Measurements from ENCODE around the gene ALG12.
"Not testable (repeated sequence)": the region's sequence is repeated elsewhere in the genome, so short reads cannot be mapped to it uniquely, and the experiment has no call there.

Gene ALG12

DNA sequence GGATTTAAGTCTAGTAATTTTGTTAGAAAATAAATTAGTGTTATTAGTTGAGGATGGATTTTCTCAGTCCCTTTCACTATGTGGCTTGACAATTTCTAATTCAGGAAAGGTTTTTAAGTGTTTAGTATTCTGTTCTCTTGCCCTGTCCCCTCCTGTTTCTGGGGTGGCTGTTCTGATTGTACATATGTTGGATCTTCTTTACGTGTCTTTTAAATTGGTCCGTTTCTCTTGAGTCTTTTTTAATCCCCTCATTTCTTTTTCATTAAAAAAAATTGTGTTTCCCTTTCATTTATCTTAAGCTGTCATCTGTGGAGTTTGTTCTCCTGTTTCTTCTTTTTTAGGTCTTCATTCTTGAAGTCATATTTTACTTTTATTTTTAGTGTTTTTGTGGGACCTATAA is 52.1 kb downstream of the ALG12 start:
- DNase-seq (ENCODE audit: low spot score) = no peak

DNA sequence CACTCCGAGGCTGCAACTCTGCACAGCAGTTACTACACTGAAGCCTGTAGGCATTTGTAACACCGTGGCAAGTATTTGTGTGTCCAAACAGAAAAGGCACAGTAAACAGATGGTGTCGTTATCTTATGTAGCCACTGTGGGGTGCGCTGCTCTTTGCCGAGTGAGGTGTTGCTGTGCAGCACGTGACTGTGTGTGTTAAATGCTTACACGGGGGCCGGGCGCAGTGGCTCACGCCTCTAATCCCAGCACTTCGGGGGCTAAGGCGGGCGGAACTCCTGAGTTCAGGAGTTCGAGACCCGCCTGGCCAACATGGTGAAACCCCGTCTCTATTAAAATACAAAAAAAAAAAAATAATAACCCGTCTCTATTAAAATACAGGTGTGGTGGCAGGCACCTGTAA is 53.1 kb downstream of the ALG12 start:
- DNase-seq (ENCODE audit: low spot score) = no peak

DNA sequence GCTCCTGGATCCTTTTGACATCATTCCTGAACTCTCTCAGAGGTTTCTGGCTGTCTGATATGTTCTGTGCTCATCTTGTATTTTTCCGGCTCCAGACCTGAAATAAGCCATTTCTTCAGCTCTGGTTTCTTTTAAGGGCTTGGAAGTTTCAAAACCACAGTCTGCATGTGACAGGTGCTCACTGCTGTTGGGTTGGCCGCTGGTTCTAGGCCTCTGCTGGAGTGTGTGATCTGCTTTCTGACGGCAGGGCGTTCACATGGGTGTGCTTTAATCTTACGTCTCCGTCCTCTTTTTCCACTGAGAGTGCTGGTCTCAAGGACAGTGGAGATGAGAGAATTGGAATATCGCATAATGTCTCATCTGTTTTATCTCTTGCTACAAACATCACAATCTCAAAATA is 54.3 kb downstream of the ALG12 start:
- DNase-seq (ENCODE audit: low spot score) = no peak

DNA sequence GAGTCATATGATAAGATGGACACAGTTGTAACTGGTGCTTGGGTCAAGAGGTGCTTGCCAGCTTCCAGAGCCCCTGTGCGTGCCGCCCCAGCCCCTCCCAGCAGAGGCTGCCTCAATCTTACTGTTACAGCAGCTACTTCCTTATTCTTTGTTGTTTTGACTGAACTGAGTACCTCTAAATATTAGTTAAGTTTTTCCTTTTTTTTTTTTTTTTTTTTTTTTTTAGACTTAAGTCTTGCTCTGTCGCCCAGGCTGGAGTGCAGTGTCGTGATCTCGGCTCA is 55.8 kb downstream of the ALG12 start:
- no peak for DNase-seq (ENCODE audit: low spot score)

DNA sequence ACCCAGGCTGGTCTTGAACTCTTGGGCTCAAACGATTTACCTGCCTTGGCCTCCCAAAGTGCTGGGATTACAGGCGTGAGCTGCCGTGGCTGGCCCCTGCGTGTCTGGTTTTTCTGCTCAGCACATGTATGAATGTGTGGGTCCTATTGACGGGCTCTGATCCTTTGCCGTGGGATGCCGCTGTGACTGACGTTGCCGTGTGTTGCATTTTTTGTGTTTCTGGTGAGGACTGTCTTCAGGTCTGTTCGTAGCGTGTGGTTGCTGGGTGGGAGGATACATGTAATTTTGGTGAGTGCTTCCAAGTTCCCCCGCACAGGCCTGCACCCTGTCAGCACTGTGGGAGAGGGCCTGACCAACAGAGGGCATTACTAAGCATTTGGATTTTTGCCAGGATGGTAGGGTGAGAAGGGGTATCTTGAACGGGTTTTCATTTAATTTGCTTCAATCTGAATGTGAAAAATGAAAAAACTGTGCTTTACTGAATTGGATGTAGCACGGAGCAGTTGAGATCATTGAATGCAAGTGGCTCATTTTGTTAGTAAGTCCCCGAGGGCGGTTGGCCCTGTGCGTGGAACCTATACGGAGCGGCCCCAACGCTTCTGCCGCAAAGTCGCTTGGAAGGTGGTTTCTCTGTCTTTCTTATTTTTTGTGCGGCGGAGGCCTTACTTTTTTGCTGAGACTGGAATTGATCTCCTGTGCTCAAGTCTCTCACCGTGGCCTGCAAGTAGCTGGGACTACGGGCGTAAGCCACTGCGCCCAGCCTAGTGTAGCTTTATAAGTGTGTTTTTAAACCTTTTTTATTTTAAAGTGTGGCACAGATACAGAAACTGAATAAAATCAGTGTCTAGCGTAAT is 56.4 kb downstream of the ALG12 start:
- no peak for DNase-seq (ENCODE audit: low spot score)

DNA sequence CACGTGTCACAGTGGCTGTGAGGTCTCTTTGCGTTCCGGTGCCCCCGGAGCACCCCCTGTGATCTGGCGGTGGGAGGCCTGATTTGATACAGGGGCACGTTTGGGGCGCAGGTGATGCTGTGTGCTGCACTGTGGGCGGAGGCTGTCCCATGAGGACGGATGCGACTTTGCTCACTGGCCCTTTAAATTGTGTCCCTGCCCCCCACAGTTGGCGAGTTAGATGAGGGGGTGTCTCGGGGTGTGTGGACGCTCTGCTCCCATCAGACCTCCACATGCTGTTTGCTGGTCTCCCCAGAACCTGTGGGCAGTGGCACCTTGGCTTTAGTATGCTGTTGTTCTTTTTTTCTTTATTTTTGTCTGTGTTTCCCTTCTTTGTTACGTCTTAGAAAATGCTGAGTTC is 59.4 kb downstream of the ALG12 start:
- no peak for DNase-seq (ENCODE audit: low spot score)

DNA sequence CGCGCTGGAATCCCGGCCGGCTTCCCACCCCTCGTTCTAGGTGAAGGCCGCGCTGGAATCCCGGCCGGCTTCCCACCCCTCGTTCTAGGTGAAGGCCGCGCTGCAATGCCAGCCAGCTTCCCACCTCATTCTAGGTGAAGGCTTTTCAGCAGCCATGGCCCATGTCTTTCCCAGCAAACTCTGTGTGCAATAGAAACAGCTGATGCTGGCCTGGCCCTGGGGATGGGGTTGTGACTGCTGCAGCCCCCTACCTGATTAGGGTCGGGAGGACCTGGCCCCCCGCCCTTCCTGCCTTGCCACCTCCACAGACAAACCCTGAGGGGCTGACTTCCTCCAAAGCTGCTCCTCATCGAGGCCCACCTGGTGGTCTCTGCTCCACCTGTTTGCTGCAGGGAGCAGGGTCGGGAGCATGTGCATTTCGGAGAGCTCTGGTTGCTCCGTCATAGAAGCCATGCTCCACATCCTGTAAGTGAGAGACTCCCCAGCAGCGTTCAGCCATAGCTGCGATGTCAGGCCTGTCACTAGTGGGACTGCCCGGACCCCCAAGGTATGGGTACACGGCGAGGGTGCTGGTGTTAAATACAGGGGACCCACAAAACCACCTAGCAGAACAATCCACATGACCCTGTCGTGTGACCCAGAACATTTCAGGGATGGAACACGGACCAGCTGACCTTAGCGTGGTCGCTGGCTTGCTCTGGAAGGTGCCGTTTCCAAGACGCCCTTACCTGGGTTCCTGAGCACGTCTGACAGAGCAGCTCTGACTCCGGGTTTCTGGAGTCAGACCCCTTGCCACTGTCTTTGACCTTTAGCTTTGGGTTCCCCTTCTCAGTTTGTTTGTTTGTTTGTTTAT is 61.2 kb downstream of the ALG12 start:
- DNase-seq (ENCODE audit: low spot score) = no peak

DNA sequence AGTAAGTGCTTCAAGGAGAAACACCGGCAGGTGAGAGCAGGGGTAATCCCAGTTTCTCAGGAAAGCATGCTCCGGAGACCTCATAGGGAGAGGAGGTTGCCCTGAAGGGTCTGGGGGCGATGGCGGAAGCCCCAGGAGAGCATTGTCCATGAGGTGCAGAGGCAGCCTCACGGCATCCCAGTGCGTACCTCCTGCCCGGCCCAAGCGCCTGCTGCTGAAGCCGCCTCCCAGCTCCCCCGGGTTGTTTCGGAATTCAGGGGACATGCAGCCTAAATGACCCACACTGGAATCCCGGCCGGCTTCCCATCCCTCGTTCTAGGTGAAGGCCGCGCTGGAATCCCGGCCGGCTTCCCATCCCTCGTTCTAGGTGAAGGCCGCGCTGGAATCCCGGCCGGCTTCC is 61.9 kb downstream of the ALG12 start:
- no peak for DNase-seq (ENCODE audit: low spot score)

DNA sequence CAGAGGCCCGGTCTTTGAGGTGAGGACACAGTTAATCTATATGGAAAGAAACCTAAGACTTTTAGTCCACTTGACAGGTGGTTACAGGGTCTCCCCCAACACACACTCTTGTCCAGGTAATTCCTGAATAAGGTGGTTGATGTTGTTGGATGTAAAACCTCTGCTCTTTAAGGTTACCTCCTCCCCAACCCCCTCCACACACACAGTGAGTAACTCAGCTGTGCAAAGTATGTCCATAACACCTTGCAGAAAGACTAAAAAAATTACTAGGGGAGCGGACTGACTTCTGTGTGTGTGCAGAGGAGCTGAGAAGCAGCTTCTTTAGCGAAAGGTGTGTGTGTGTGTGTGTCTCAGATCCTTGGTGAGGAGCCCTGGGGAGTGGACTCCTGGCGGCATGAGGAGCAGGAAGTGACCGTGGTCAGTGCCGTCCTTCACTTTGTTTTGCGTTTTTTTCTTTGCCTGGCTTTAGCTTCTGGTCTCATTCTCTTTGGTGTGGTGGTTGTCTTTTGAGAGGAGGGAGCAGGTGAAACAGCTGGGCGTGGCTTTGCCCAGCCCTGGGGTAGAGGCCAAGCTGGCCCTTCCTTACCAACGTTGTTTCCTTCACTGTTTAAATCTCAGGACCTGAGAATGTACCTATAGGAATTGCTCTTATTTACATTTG is 62.9 kb downstream of the ALG12 start:
- DNase-seq (ENCODE audit: low spot score) = no peak

DNA sequence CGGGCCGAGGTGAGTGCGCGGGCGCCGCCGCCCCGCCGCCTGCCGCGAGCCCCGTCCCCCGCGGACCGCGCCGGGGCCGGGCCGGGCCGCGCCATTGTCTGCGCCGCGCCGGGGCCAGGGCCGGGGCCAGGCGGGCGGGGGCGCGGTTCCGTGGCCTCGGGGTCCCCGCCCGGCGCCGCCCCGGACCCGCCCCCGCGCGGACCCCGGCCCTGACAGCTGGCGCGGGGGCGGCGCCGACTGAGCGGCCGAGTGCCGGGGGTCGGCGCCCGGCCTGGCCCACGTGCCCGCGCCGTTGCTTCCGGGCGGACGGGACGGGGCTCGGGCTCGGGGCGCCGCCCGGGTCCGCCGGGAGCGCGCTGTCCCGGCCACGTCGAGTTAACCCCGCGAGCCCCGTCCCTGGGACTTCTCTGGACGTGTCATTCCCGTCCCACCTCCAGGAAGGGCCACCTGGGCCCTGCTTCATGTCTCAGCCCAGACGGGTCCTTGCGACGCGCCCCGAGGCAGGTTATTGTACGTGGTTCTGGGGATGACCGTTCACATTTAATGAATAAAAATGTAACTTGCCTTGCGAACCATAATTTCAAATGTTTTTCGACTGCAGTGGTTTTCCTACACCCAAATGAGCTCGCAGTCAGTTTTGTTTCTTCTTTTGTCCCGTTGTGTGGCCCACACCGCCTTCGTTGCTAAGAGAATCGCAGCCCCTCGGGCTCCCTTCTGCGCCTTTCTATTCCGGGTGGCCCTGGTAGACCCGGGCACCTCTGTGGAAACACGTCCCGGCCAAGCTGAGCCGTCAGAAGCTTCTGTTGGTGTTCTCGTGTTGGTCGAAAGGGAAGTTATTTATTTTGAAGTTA is 64.0 kb downstream of the ALG12 start:
- peak; percentile 22 for DNase-seq (ENCODE audit: low spot score)

DNA sequence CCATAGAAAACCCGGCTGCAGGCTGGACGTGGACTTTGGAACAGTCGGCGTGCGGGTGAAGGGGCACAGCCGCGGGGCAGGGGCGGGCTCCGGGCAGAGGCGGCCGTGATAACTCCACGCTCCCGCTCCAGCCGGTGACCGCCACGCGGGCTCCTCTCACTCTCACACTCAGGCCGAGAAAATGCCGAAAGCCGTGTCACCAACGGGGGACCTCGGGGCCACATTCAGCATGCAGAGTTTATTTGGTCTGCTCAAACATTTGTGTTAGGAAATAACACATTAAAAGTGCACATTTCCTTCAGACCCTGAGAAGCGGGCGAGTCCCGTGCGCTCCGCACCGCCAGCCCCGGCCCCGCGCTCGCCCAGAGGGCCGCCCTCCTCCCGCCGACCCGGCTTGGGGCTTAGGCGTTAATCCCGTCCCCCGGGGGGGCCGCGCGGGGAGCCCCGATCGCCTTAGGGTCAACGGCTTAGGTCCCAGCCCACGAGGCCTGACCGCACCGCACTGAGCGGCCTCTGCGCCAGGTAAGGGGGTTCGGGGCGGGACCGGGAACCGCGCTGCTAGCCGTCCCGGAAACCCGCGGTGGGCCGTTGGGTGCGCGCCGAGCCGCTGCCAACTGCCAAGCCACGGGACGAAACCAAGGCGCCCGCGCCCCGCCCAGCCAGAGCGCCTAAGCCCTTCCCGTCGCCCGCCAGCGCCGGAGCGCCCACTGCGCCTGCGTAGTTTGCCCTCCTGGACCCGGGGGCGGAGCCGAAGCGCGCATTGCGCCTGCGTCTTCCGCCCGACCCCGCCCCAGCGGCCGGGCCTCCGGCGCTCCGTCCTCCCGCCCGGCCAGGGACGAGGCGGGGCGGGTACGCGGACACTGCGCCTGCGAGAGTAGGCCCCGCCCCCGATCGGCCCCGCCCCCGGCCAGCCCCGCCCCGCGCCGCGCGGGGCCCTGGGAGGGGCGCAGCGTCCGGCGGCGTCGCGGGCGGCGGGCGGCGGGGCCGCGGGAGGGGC is 65.0 kb downstream of the ALG12 start, which contains the start of gene ZBED4:
Gene ZBED4, plus strand, starts transcription at position 947 of the 997 bp plus-strand sequence. CDS start 29,819 bp downstream, outside the sequence.
- DNase-seq (ENCODE audit: low spot score) = peak; percentile 99

DNA sequence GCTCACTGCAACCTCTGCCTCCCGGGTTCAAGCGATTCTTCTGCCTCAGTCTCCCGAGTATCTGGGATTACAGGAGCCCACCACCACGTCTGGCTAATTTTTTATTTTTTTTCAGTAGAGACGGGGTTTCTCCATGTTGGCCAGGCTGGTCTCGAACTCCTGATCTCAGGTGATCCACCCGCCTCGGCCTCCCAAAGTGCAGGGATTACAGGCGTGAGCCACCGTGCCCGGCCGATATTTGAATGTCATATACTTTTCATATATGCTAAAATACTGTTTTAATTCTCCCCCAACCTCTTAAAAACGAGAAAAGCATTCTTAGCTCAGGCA is 65.7 kb downstream of the ALG12 start:
- not testable (repeated sequence) for DNase-seq (ENCODE audit: low spot score)

DNA sequence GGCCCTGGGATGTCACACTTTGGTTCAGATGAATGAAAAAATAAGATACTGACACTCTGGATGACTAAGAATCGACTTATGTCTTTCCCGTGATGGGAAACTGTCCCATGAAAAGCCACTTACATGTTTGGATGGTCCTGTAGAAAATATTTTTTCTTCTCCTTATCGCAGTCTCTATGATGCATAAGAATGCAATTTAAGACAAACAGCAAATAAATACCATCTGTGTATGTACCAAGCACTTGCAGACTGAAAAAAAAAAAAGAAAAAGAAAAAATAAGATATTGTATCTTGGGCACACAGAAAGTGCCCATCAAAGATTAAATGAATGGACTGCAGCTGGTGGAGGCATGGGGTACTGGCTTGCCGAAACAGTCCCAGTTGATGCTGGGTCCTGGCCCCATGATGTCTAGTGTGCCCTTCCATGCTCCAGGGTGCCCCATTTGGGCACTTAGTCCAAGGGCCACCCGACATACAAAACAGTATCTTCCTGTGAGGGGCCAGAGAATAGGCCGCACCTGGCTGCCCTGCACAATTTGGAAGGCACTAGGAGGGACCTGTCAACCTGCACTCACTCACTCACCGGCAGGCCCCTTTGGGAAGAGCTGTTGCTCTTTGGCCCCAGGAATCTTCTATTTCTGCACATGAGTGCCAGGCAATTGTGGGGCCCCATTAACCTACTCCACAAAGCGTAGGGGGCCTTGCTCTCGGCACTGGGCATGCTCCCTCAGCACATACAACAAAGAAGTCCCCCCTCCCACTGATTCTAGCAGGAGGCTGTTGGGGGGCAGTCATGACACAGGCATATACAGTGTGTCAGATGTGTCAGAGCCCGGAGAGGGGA is 67.1 kb downstream of the ALG12 start:
- no peak for DNase-seq (ENCODE audit: low spot score)
